NCI-H2029 treated with DMSO at 0.1 percent for 48 hours (cell line): Measurements from ENCODE around the gene AGRP.
"Not testable (repeated sequence)": the region's sequence is repeated elsewhere in the genome, so short reads cannot be mapped to it uniquely, and the experiment has no call there.

Experiments
- DNase-seq: peaks from one replicate; lab custom pipeline; 2025; lab: John Stamatoyannopoulos, UW

The AGRP gene

DNA sequence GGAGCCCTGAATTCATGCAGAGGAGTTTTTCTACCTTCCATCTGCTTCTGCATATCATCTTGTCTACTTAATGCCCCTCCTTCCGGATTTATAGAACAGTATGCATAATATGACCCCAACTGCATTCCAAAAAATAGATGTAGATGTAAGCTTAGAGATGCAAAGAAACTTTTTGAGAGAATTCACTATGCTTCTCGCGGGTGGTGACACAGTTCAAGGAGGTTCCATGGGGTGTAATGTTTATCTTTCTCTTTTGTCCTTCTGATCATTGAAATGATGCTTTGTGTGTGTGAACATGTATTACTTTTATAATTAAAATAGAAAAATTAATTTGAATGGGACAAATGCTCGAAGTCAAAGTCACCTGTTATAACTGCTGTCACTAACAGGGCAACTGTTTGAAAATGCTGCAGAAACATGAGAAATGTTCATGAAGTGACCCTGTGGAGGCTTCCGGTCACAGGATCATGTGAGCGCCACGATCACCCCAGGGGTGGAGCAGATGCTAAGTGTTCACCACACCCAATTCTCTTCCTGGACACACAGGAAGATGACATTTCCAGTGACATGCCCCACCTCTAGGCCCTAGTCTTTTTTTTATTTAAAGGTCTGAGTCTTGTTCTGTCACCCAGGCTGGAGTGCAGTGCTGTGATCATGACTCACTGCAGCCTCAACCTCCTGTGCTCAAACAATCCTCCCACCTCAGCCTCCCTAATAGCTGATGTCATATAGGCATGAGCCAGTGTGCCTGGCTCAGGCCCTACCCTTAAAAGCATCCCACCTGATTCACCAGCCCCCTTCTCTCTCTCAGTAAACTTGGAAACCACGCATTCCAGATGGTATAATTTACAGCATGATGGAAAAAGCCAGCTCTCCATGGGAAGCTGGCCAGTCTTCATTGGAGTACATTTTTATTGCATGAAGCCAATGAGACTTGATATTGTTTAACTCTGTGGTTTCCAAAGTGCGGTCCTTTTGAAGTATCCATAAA lies 21.0 kb upstream of the AGRP start:
- DNase-seq: no peak

DNA sequence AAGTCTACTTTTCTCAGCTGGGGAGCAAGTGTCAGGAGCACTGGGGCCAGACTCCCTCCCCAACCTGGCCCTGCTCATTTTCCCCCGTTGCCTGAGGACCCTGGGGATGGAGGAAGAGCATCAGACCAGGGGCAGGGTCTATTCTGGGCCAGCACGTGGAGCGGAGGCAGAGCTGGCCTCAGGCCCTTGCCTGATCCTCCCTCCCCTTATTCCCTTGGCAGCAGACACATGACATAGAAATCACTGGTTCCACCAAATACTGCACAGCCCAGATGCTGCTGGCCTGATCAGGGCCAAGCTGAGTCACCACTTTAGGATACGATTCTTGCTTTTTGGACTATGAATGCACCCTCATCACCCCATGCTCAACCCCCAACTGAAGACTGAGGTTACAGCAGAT lies 15.8 kb upstream of the AGRP start:
- DNase-seq: no peak

- DNase-seq: no peak
Measured at GRCh38 chr16:67490335-67491096, 7.2 kb upstream of the AGRP start.

DNA sequence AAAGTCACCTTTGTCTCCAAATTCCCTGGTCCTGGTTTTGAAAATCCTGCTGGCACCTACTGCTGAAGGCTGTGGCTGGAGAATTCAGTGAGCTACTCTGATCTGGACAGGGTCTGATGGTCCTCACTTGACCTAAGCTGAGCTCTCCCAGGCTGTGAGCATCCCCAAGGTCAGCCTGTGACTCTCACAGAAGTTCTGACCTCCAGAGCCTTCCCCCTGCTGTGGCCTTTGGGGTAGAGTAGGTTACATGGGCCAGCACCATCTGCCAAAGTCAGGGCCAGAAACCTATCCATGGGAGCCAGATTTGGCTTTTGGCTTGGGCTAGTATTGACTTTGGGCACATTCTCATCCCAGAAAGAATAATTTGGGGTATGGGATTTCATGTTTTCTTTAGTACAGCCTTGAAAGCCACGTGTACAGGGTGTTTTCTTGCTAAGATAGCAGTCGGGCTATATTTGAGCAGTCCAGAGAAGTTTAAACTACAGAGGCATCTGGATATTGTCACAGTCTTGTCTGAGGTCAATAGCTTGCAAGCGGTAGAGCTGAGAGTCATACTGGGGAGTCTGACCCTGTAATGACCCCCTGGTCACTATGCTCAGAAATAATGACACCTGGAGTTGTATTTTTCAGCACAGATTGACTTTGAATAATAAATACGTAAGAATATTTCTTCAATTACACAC lies 6.2 kb upstream of the AGRP start:
- DNase-seq: no peak

- DNase-seq: not testable (repeated sequence)
Measured at GRCh38 chr16:67487561-67487960, 4.2 kb upstream of the AGRP start.

DNA sequence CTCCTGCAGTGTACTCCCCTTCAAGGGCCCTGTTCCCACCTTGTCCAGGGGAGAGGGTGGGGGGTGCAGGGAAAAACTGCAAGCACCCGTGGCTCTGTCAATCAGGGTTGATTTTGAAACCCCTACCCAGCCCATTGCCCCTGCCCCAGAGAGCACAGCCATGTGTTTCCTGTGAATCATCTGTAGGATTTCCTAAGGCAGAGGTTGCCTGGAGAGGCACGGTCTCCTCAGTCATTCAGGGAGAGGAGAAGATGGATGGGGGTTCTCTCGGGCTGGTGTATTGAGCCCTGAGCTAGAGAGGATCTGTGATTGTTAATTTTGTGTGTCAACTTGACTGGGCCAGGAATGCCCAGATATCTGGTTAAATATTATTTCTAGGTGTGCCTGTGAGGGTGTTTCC lies 3.5 kb upstream of the AGRP start:
- no peak for DNase-seq

DNA sequence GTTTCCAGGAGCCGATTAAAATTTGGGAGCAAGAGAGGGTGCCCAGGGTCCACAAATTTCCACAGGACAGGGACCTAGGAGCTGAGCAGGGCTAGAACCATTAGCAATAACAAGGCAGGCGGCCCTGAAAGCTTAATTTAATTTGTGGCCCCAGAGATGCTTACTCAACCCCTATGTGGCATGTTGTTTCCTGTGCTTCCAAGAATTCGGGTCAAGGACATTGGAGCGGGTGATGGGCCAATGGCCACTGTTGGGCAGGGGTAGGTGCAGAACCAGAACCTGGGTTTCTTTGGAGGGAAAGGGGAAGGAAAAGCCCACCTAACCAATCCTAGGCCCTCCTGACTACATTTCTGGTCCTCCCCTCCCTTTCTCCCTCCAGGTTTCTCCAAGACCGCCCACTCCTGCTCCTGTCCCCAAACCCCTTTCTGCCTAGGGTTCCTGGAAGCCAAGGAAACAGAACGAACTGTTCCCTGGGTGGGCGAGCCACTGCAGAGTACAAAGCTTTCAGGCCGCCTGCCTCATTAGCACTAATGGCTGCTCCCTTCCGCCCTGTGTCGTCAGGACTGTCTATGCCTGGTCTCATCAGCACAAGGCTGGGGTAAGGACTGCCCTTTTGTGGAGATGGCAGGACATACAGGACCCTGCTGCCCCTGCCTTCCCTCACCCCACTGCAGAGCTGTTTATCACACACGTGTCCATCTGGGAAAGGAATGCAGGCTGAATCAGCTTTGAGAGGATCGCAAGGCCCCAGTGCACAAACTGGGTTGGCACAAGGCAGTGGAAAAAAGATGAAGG lies 581 bp upstream of the AGRP start:
- no peak for DNase-seq

DNA sequence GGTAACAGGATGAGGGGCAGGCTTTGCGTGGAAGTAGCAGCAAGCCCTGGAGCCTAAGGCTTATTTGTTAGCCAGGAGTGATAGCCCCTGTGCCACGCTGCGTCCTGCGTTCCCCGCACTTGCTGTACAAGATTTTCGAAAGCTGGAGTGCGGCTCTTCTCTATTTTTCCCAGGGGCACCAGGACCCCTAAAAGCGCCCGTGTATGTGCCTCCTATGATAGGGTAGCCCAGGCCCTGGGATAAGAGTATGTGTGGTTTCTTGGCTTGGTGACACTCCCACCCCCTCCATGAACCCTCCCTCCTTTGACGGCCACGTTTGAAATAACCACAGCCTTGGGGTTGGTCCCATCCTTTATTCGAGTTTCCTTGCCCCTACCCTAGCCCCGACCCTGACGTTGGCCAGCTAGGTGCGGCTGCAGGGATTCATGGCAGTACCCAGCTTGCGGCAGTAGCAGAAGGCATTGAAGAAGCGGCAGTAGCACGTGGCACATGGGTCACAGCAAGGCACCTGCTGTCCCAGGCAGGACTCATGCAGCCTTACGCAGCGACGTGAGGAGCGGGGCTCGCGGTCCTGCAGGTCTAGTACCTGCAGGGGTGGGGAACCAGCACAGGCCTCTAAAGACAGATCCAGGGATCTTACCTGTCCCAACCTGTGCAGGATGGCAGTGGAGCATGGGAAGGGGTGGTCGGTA lies 968 bp downstream of the AGRP start:
- DNase-seq: no peak

- DNase-seq: no peak
Measured at GRCh38 chr16:67481561-67482232, 1.6 kb downstream of the AGRP start.

DNA sequence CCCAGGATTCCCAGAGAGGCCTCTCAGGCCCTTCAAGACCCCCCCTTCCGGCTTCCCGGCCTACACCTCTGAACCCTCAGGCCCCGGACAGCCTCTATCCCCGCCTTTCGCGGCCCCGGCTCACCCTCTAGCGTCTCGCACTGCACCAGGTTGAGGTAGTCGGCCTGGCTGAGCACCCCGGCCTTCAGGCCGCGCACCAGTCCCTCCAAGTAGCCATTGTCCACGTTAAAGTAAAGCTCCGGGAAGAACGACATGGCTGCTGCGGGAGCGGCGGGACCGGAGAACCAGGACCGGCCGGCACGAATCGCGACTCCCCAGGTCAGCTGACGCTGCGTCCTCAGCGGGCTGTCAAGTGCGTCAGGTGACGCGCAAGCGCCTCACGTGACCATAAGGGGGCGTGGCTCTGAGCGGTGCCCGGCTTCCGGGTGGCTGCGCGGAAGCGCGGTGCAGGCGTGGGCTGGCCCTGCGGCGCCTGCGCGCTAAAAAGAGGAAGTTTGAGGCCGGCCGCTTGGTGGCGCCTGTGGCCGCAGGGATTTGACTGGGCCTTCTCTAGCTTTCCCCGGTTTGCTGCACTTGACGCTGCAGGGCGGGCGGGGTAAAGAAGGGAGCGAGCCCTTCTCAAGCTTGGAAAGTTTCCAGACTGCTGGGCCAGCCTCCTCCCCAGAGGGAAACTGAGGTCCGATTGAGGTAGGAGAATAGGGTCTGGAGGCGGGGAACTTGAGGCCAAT lies 2.4 kb downstream of the AGRP start, which contains the start of gene ATP6V0D1:
TSS of gene ATP6V0D1 (minus strand) at position 325 of the 728 bp plus-strand sequence. CDS start at position 254, 71 bp downstream.
- peak; percentile 56 for DNase-seq

GRCh38 chr16:67477960-67478554 lies 5.3 kb downstream of the AGRP start:
- DNase-seq: no peak

DNA sequence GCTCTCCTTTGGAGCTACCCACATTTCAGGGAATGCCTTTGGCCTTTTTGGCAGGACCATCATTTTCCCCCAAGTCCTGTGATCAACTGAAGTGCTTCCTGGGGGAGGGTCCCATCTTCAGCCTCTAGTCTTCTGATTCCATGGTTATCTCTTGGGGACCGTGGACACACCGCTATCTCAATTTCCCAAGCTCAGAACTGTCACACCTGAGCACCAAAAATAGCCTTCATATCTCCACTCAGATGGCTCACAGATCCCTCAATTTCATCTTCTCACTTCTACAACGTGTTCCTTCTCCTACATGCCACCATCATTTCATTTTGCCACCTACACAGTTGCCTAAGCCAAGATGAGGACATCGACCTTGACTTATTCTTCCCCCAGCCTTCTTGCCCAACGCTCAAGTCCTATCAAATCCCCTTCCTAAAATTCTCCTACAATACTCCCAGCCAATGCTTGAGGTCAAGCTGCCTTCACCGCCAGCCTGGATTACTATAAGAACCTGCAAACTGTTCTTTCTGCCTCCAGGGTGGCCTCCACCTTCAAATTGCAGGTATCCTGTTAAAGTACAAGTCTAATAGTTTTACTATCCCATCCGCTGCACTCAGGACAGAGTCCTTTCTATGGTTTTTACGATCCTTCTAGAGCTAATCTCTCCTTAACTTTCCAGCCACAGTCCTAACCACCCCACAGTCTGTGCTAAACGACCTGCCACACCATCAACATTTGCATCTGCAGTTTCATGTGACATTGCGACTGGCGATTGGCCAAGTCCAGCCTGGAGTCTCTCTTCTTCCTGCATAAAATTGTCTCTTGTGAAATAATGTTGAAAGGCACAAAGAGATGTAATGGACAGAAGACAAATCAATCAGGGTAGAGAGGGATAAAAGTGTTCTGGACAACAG lies 8.5 kb downstream of the AGRP start:
- peak; percentile 66 for DNase-seq

- no peak for DNase-seq
Measured at GRCh38 chr16:67471758-67472384, 11.5 kb downstream of the AGRP start.

DNA sequence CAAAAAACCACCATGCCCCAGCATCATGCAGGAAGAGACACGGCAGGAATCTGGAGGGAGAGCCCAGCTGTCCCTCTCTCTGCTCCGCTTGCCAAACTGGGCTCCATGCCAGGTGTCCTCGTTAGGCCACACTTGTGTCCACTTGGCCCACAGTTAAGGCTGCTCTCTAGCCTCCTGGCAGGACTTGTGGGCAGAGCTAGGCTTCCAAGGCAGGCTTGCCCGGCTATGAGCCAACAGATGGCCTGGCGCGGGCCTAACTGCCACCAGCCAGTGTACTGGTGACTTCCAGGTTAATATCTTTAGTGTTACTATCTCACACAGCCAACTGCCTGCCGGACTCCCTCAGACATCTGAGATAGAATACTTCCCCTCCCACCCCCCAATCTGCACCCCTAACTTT lies 13.0 kb downstream of the AGRP start:
- peak; percentile 28 for DNase-seq

DNA sequence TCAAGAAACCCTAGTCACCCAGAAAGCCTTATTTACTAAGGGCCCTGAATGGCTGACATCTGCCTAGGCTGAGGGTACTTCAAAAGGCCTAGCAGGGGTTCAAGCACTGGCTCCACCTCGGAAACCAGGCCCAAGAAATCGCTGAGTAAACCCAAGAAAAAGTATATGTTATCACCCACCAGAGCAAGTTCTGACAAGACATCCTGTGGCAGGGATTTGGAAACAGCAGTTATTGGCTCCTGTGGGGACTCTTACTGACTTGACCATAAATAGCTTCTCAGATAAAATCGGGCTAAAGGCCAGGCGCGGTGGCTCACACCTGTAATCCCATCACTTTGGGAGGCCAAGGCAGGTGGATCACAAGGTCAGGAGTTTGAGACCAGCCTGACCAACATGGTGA lies 14.6 kb downstream of the AGRP start:
- DNase-seq: no peak

GRCh38 chr16:67466581-67466980 lies 16.8 kb downstream of the AGRP start:
- no peak for DNase-seq

DNA sequence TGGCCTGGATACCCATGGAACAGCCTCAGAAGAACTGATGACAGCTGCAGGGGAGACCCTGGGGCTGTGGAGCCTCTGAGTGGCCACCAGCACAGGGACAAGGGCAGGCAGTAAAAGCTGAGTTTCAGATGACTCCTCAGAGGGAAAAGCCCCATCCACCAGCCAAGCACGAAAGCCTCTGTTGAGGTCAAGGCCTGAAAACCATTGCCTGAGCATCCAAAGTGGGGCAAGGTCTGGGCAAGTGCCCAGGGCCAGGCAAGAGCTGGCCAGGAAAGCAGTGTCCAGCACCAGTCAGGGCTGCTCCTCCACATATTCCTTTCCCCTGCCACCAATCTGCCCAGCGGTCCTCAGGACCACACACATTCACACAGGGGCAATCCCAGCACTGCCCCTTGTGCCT lies 18.8 kb downstream of the AGRP start:
- DNase-seq: no peak

DNA sequence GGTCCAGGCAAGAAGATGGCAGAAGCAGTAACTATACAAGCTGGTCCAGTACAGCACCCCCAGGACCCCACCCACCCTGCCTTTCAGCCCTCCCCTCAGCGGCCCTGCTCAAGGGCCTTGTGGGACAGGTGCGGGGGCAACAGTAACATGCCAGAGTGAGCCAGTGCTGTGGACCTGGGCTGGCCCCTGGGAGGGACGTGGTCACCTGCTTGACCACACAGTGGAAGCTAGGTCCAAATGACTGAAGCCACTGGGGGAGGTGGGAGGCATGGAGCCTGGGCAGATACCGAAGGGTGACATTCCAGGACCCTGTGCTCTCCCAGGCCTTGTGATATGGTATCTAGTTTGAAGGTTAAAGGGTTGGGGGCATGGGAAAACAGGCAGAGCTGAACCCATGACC lies 19.7 kb downstream of the AGRP start:
- DNase-seq: no peak
